HepG2 (cell line): Measurements from ENCODE around the gene RCOR3. TPM values are rescaled to one million over a fixed set of nuclear protein-coding genes. Genes with fewer than 3 reads are reported as not detected.

Experiments
- ATF3 ChIP-seq: sonication (generic); formaldehyde crosslinking; IDR thresholded peaks from 2 replicates; pipeline ENCODE4 v1.4.0; 2020; ENCODE audit warnings: missing genetic modification reagents
- ATF7-NPFF ChIP-seq: sonication (generic); formaldehyde crosslinking; IDR thresholded peaks from 2 replicates; pipeline ENCODE4 v1.8.1; 2023; ENCODE audit warnings: mild to moderate bottlenecking, low read depth, missing genetic modification reagents, moderate library complexity
- BHLHE40 ChIP-seq: IDR thresholded peaks from 2 replicates; pipeline ENCODE4 v1.6.1; 2011; ENCODE audit warnings: low read length, improper control_type of control experiment
- ELF3 ChIP-seq: IDR thresholded peaks from 2 replicates; pipeline ENCODE4 v1.6.1; 2016; ENCODE audit warnings: missing genetic modification reagents, missing compliant biosample characterization
- HES4 ChIP-seq: sonication (generic); formaldehyde crosslinking; IDR thresholded peaks from 2 replicates; pipeline ENCODE4 v1.9.0; 2021; ENCODE audit warnings: mild to moderate bottlenecking, missing genetic modification reagents, borderline replicate concordance
- HIC2 ChIP-seq: sonication (generic); formaldehyde crosslinking; IDR thresholded peaks from 2 replicates; pipeline ENCODE4 v1.9.0; 2022; ENCODE audit warnings: low read depth, missing genetic modification reagents
- HMG20A ChIP-seq: IDR thresholded peaks from 2 replicates; pipeline ENCODE4 v1.6.1; 2016; ENCODE audit warnings: borderline replicate concordance
- KAT7 ChIP-seq: IDR thresholded peaks from 2 replicates; pipeline ENCODE4 v1.6.1; 2018; ENCODE audit warnings: borderline replicate concordance, missing compliant biosample characterization
- NKX3-1 ChIP-seq: sonication (generic); formaldehyde crosslinking; IDR thresholded peaks from 2 replicates; pipeline ENCODE4 v1.5.0; 2020; ENCODE audit warnings: missing genetic modification reagents
- PHF20 ChIP-seq: sonication (generic); formaldehyde crosslinking; IDR thresholded peaks from 2 replicates; pipeline ENCODE4 v1.5.0; 2020; ENCODE audit warnings: mild to moderate bottlenecking, missing genetic modification reagents
- TCF7L2 ChIP-seq: IDR thresholded peaks from 2 replicates; pipeline ENCODE4 v1.6.1; 2011; ENCODE audit warnings: mild to moderate bottlenecking, low read depth, low read length, moderate library complexity
- TFDP2 ChIP-seq: sonication (generic); formaldehyde crosslinking; IDR thresholded peaks from 2 replicates; pipeline ENCODE4 v1.4.0; 2020; ENCODE audit warnings: missing genetic modification reagents
- ZNF234 ChIP-seq: sonication (generic); formaldehyde crosslinking; conservative IDR thresholded peaks from 2 replicates; pipeline ENCODE4 v1.5.1; 2020; ENCODE audit warnings: mild to moderate bottlenecking, missing genetic modification reagents
- ZNF260 ChIP-seq: sonication (generic); formaldehyde crosslinking; IDR thresholded peaks from 2 replicates; pipeline ENCODE4 v1.4.0; 2020; ENCODE audit warnings: missing genetic modification reagents, low read depth, mild to moderate bottlenecking, borderline replicate concordance
- ZNF263 ChIP-seq: sonication (generic); formaldehyde crosslinking; IDR thresholded peaks from 2 replicates; pipeline ENCODE4 v1.4.0; 2020; ENCODE audit warnings: missing genetic modification reagents
- ZNF3 ChIP-seq: IDR thresholded peaks from 2 replicates; pipeline ENCODE4 v1.7.0; 2017; ENCODE audit warnings: inconsistent platforms
- ZNF430 ChIP-seq: sonication (generic); formaldehyde crosslinking; IDR thresholded peaks from 2 replicates; pipeline ENCODE4 v1.9.0; 2021; ENCODE audit warnings: mild to moderate bottlenecking, missing genetic modification reagents
- ZNF44 ChIP-seq: sonication (generic); formaldehyde crosslinking; IDR thresholded peaks from 2 replicates; pipeline ENCODE4 v1.5.1; 2020; ENCODE audit warnings: mild to moderate bottlenecking, missing genetic modification reagents
- ZNF563 ChIP-seq: sonication (generic); formaldehyde crosslinking; IDR thresholded peaks from 2 replicates; pipeline ENCODE4 v1.8.0; 2022; ENCODE audit warnings: mild to moderate bottlenecking, moderate library complexity, missing genetic modification reagents
- ZNF850 ChIP-seq: sonication (generic); formaldehyde crosslinking; conservative IDR thresholded peaks from 2 replicates; pipeline ENCODE4 v1.9.0; 2021; ENCODE audit warnings: mild to moderate bottlenecking, missing genetic modification reagents
- polyA plus RNA-seq, 8 experiments: library from polyadenylated mRNA; depleted of rRNA in 3 of 8; stranded (reverse) in 7 of 8; unstranded in 1 of 8; fragments of >200 nt; fragmentation: Illumina TruSeq in 4 of 8; extraction: Trizol in 4 of 8; gene quantifications; 2 replicates each; pipeline versions ENCODE4 v1.2.1 to v1.2.3, GENCODE V29; 2011 to 2016; ENCODE audit warnings: low read depth in 4 of 8, missing spikeins in 1 of 8, mixed read lengths in 1 of 8; ENCODE audit not compliant: insufficient read depth in 1 of 8
- total RNA-seq, 5 experiments: library from RNA; depleted of rRNA; stranded (reverse); fragments of >200 nt; fragmentation: Illumina TruSeq; extraction: Trizol; gene quantifications; 2 replicates each; pipeline ENCODE4 v1.2.3, GENCODE V29; 2016; ENCODE audit warnings: low read depth in 1 of 5
- TF ChIP-seq, protein P1 (sequence below): fragments of 450-650 bp; IDR thresholded peaks from 2 replicates; pipeline ENCODE4 v1.6.1; 2016
- TF ChIP-seq, protein P2 (sequence below): sonication (generic); formaldehyde crosslinking; IDR thresholded peaks from 2 replicates; pipeline ENCODE4 v1.5.1; 2020; ENCODE audit warnings: missing genetic modification reagents, mild to moderate bottlenecking, borderline replicate concordance

Gene RCOR3
- total and polyA plus RNA-seq, 2 of the 13 experiments (the other 11 are each of a cell fraction or from before 2014, with no cell fraction given) = 16.8 to 31.6 TPM

- TF ChIP-seq HIC2 (CRISPR knock-in tag) (no peak), KAT7 (CRISPR knock-in tag) (no peak), ZNF234 (CRISPR knock-in tag) (no peak), ZNF850 (no peak), ATF7-NPFF (0 out of 2 replicates have a peak, but pooled peaks have one; percentile 33), PHF20 (CRISPR knock-in tag) (no peak), ZNF563 (CRISPR knock-in tag) (0 out of 2 replicates have a peak, but pooled peaks have one; percentile 55), ZNF260 (CRISPR knock-in tag) (no peak), TCF7L2 (no peak), TFDP2 (CRISPR knock-in tag) (peak; percentile 32; the same call in 1 of the 2 replicates), ZNF263 (CRISPR knock-in tag) (0 out of 2 replicates have a peak, but pooled peaks have one; percentile 9), ZNF430 (no peak), ELF3 (CRISPR knock-in tag) (no peak), NKX3-1 (CRISPR knock-in tag) (no peak), BHLHE40 (0 out of 2 replicates have a peak, but pooled peaks have one; percentile 41), ATF3 (CRISPR knock-in tag) (no peak), ZNF3 (CRISPR knock-in tag) (no peak), HES4 (CRISPR knock-in tag) (no peak), ZNF44 (no peak), HMG20A (no peak)
- TF ChIP-seq, protein P1, sequence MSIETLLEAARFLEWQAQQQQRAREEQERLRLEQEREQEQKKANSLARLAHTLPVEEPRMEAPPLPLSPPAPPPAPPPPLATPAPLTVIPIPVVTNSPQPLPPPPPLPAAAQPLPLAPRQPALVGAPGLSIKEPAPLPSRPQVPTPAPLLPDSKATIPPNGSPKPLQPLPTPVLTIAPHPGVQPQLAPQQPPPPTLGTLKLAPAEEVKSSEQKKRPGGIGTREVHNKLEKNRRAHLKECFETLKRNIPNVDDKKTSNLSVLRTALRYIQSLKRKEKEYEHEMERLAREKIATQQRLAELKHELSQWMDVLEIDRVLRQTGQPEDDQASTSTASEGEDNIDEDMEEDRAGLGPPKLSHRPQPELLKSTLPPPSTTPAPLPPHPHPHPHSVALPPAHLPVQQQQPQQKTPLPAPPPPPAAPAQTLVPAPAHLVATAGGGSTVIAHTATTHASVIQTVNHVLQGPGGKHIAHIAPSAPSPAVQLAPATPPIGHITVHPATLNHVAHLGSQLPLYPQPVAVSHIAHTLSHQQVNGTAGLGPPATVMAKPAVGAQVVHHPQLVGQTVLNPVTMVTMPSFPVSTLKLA = no peak
- TF ChIP-seq, protein P2, sequence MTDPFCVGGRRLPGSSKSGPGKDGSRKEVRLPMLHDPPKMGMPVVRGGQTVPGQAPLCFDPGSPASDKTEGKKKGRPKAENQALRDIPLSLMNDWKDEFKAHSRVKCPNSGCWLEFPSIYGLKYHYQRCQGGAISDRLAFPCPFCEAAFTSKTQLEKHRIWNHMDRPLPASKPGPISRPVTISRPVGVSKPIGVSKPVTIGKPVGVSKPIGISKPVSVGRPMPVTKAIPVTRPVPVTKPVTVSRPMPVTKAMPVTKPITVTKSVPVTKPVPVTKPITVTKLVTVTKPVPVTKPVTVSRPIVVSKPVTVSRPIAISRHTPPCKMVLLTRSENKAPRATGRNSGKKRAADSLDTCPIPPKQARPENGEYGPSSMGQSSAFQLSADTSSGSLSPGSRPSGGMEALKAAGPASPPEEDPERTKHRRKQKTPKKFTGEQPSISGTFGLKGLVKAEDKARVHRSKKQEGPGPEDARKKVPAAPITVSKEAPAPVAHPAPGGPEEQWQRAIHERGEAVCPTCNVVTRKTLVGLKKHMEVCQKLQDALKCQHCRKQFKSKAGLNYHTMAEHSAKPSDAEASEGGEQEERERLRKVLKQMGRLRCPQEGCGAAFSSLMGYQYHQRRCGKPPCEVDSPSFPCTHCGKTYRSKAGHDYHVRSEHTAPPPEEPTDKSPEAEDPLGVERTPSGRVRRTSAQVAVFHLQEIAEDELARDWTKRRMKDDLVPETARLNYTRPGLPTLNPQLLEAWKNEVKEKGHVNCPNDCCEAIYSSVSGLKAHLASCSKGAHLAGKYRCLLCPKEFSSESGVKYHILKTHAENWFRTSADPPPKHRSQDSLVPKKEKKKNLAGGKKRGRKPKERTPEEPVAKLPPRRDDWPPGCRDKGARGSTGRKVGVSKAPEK (CRISPR knock-in tag) = no peak
Measured at GRCh38 chr1:211326528-211327345, 67.6 kb downstream of the RCOR3 start, which contains the start of gene TRAF5 (continued).
